H7 (cell line): Measurements from ENCODE around the gene PRKRA. TPM values are rescaled to one million over a fixed set of nuclear protein-coding genes. Genes with fewer than 3 reads are reported as not detected.
"Not testable (repeated sequence)": the region's sequence is repeated elsewhere in the genome, so short reads cannot be mapped to it uniquely, and the experiment has no call there.

Experiments
- DNase-seq: peaks from one replicate; pipeline ENCODE4 v3.0.0; 2012
- H3K27me3 ChIP-seq: 2 replicates; pipeline ENCODE4 v1.6.0; 2011; ENCODE audit warnings: mild to moderate bottlenecking, low read length; ENCODE audit not compliant: control insufficient read depth, insufficient read depth
- H3K36me3 ChIP-seq: replicated peaks from 2 replicates; pipeline ENCODE4 v1.5.1; 2011; ENCODE audit warnings: low read length; ENCODE audit not compliant: control insufficient read depth, insufficient read depth
- H3K4me3 ChIP-seq: 2 replicates; pipeline ENCODE4 v1.5.1; 2011; ENCODE audit warnings: low read depth, mild to moderate bottlenecking, control low read depth, low read length, moderate library complexity; ENCODE audit not compliant: insufficient read depth
- total RNA-seq: library from RNA; depleted of rRNA; stranded (reverse); fragments of >200 nt; shearing (Covaris generic); gene quantifications from 2 replicates; pipeline ENCODE4 v1.2.3, GENCODE V29; 2014

PRKRA gene
- total RNA-seq, 1 experiment from 2014 or later = 67.2 TPM

DNA sequence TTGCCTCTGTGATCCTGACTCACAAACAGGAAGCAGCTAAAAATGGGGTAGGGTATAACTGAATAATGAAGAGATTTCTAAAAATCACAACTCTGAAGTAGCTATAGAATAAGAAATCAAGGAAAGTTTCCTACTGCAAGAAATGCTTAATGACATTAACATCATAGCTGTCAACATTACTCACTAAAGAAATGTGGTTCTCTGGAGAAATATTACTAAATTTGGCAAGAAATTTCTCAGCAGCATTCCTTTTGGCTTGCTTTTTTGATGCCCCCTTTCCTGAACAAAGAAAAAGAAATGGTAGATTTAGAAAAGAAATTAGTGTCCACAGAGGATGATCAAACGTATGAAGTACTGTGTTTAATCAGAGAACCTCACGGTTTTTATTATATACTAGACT is 9.5 kb downstream of the PRKRA start:
- Histone ChIP-seq H3K4me3 (no peak overlapping the region), H3K27me3 (no peaks in the 10 kb centered on the region), H3K36me3 (peaks cover 23% of the 10 kb centered on the region)
- no peak for DNase-seq

GRCh38 chr2:178436662-178437061 is 14.3 kb downstream of the PRKRA start:
- no peak for DNase-seq
- no peaks in the 10 kb centered on the region for H3K27me3 ChIP-seq
- peaks cover 26% of the 10 kb centered on the region for H3K36me3 ChIP-seq
- H3K4me3 ChIP-seq = no peak overlapping the region

DNA sequence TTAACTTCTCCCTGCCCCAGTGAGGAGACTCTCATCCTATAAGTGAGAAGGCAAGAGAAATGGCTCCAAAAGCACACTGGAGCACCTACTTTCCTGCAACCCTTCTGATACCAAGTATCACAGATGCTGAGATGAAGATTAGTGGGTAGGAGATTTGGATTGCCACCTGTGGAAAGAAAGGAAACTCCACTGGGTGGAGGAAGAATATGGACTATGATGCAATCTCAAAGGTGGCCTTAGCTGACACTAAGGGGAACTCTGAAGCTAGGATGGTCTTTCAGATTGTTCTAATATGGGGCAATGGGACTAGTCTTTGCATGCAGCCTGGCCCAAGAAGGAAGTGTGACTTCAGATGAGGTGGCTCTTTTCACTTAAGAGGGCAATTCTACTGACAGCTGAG is 21.6 kb downstream of the PRKRA start:
- H3K36me3 ChIP-seq = peaks cover 12% of the 10 kb centered on the region
- H3K4me3 ChIP-seq = no peak overlapping the region
- no peaks in the 10 kb centered on the region for H3K27me3 ChIP-seq
- no peak for DNase-seq

DNA sequence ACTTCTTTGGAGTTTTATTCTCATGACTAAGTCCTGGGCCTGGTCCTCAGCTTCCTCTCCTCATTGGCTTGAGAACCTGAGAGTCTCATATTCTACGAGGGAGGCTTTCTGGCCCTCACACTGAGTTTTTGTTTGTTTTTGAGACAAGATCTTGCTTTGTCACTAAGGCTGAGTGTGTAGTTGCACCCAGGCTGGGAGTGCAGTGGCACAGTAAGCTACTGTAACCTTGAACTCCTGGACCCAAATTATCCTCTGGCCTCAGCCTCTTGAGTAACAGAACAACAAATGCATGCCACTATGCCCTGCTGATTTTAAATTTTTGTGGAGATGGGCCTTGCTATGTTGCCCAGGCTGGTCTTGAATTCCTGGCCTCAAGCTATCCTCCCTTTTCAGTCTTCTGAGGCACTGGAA is 22.6 kb downstream of the PRKRA start:
- Histone ChIP-seq H3K27me3 (no peaks in the 10 kb centered on the region), H3K4me3 (no peak overlapping the region), H3K36me3 (peaks cover 11% of the 10 kb centered on the region)
- DNase-seq = no peak

GRCh38 chr2:178427458-178427857 is 23.5 kb downstream of the PRKRA start:
- no peak overlapping the region for H3K4me3 ChIP-seq
- peaks cover 6% of the 10 kb centered on the region for H3K36me3 ChIP-seq
- DNase-seq = no peak
- H3K27me3 ChIP-seq = no peaks in the 10 kb centered on the region

- Histone ChIP-seq H3K4me3 (no peak overlapping the region), H3K36me3 (peaks cover 4% of the 10 kb centered on the region), H3K27me3 (no peaks in the 10 kb centered on the region)
- DNase-seq = no peak
These were observed 24.6 kb downstream of the PRKRA start for GRCh38 chr2:178426388-178426787.

DNA sequence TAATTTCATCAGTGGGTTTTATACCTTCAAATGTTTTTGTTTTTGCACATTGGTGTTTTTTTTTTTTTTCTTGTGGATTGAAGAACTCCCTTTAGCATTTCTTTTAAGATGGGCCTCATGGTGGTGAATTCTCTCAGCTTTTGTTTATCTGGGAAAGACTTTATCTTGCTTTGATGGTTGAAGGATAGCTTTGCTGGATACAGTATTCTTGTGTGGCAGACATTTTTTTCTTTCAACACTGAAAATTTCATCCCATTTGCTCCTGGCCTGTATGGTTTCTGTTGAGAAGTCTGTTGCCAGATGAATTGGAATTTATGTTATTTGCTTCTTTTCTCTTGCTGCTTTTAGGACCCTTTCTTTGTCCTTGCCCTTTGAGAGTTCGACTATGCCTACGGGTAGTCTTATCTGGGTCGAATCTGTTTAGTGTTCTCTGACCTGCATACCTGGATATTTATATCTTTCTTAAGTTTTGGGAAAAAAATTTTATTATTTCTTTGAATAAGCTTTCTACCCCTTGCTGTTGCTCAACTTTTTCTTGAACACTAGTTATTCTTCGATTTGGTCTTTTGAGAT is 25.6 kb downstream of the PRKRA start:
- Histone ChIP-seq H3K4me3 (no peak overlapping the region), H3K27me3 (no peaks in the 10 kb centered on the region), H3K36me3 (peaks cover 2% of the 10 kb centered on the region)
- DNase-seq = no peak

GRCh38 chr2:178423746-178424145 is 27.2 kb downstream of the PRKRA start:
- DNase-seq, H3K36me3 ChIP-seq, H3K27me3 ChIP-seq, H3K4me3 ChIP-seq: not testable (repeated sequence)

DNA sequence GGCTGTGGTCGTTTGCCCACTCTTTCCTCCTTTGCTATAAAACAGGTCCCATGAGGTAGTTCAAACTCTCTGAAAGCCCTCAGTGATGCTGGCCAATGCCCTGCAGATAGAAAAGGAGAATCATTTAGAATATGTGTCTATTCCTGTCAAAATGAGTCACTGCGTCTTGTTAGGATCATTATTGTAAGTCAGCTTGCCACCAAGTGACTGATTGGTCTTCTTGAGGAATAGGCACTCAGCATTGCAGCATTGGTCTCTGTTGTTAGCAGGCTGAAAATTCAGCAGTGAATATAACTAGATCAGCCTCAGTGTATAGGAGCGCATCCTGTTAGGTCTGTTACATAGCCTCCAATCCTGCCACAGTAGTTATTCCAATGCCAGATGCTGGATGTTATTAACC is 28.9 kb downstream of the PRKRA start:
- Histone ChIP-seq H3K27me3 (no peaks in the 10 kb centered on the region), H3K36me3 (no peaks in the 10 kb centered on the region; the same call in 1 of the 2 replicates), H3K4me3 (no peak overlapping the region)
- no peak for DNase-seq

DNA sequence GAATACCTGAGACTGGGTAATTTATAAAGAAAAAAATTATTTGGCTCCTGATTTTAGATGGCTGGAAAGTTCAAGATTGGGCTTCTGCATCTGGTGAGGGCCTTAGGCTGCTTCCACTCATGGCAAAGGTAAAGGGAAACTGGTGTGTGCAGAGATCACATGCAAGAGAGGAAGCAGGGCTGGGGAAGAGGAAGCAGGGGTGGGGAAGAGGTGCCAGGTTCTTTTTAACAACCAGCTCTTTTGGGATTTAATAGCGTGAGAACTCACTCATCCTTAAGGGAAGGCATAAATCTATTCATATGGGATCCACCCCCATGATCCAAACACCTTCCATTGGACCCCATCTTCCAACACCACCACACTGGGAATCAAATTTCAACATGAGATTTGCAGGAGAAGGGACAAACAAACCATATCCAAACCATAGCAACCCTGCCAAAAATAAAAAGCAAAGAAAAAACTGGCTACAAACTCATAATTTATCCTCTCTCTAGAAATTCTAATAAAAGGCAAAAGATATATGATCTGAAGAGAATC is 30.4 kb downstream of the PRKRA start:
- no peak for DNase-seq
- Histone ChIP-seq H3K4me3 (no peak overlapping the region), H3K36me3 (no peaks in the 10 kb centered on the region), H3K27me3 (no peaks in the 10 kb centered on the region)

- DNase-seq = no peak
- no peak overlapping the region for H3K4me3 ChIP-seq
- no peaks in the 10 kb centered on the region for H3K27me3 ChIP-seq
- H3K36me3 ChIP-seq = no peaks in the 10 kb centered on the region
These were observed 31.9 kb downstream of the PRKRA start for GRCh38 chr2:178419123-178419522.

GRCh38 chr2:178418426-178418825 is 32.5 kb downstream of the PRKRA start:
- Histone ChIP-seq H3K36me3 (no peaks in the 10 kb centered on the region), H3K4me3 (no peak overlapping the region), H3K27me3 (no peaks in the 10 kb centered on the region)
- DNase-seq = no peak

- no peak overlapping the region for H3K4me3 ChIP-seq
- H3K36me3 ChIP-seq = no peaks in the 10 kb centered on the region
- H3K27me3 ChIP-seq = no peaks in the 10 kb centered on the region
- no peak for DNase-seq
These were observed 33.1 kb downstream of the PRKRA start for GRCh38 chr2:178417916-178418315.

DNA sequence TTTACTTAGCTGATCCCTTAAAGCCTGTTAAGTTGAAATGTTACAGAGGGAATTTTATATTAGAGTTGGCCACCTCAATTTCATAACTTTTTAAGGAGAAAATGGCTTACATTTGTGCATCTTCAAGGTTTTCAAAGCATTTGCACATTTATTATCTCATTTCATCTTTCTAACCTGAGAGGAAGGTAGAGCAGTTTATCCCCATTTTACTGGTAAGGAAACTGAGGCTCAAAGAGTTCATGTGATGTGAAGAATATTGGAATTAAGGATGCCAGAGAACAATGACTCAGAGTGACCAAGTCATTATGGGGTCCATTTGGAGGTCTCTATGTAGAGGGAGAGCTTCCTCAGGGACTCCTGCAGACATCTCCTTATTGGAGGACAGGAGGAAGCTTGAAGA is 35.0 kb downstream of the PRKRA start:
- H3K36me3 ChIP-seq = no peaks in the 10 kb centered on the region
- no peak for DNase-seq
- no peaks in the 10 kb centered on the region for H3K27me3 ChIP-seq
- no peak overlapping the region for H3K4me3 ChIP-seq

DNA sequence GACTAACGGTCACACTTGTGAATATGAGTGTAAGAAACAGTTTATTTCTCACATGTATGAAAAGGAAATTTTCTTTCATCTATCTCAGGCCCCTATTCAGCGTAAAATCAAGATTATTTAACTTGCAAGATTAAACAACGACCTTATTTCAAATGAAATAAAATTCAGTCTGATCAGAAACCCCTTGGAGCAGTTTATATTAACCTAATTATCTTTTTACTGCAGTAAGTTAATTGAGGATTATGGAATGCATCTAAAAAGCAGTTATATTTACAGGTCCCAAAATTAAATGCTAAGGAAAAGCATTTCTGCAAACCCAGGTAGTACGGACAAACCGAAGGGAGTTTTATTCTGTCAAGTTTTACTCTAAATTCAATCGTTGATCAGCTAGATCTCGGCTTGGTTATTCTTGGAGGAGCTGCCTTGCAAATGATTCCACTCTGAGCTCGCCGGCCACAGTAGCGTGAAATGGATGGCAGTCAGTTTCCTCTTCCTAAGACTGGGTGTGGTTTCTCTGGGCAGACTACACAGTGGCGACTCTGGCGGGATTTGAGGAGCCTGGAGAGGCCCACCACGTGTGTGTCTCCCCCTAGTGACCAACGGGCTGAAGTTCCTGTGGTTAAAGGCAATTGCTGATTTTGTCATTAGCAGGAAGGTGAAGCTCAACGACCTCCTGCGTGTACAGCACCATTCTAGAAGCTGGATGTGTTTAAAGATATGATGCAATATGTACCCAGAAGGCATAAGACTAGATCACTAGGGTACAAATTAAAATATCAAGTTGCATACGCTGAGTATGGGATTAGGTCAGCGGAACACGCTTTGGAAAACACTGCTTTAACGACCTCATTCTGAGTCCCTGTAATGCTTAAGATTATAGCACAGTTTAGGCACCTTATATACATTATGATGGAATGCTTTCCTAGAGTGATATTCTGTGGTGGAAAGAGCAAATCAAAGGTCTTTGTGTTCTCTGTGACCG is 36.4 kb downstream of the PRKRA start:
- DNase-seq = peak; percentile 72
- no peaks in the 10 kb centered on the region for H3K27me3 ChIP-seq
- H3K36me3 ChIP-seq = no peaks in the 10 kb centered on the region
- peak overlapping the region; percentile 59 for H3K4me3 ChIP-seq
